DND-41 (cell line): ENCODE results near the gene ACOXL.

Experiments
- CTCF ChIP-seq: IDR thresholded peaks from 2 replicates; pipeline ENCODE4 v1.5.1; 2012; ENCODE audit warnings: borderline replicate concordance, low read length, moderate library complexity, mild to moderate bottlenecking; ENCODE audit not compliant: poor library complexity, severe bottlenecking; ENCODE audit errors: extremely low read depth
- EZH2 ChIP-seq: IDR thresholded peaks from 3 replicates; pipeline ENCODE4 v1.6.1; 2012; ENCODE audit warnings: borderline replicate concordance, low read depth, mild to moderate bottlenecking, moderate library complexity, low read length, inconsistent platforms; ENCODE audit not compliant: severe bottlenecking

GRCh38 chr2:110993557-110994231, 261.3 kb downstream of the ACOXL start:
- no peak for TF ChIP-seq CTCF
- TF ChIP-seq EZH2: no peak
